GM12878 (cell line): ENCODE data around the gene GNG5. TPM values are rescaled to one million over a fixed set of nuclear protein-coding genes. Genes with fewer than 3 reads are reported as not detected.

Experiments used
- ATAC-seq: fragments of 200-7000 bp; cut with Tn5 transposase; 3 replicates; pipeline ENCODE4 v1.9.1; 2020; ENCODE audit warnings: mild to moderate bottlenecking, moderate library complexity
- BruUV-seq: library from RNA; stranded (reverse); fragments of 400-500 nt; replicated peaks from 2 replicates; lab custom pipeline; 2021; lab: Mats Ljungman, UMichigan
- CTCF ChIA-PET: fragments of 300-600 bp; sonication (Branson Sonifier 250); formaldehyde crosslinking; extraction: SDS; loops from one replicate; lab custom pipeline; 2021; ENCODE audit warnings: inconsistent platforms; lab: Yijun Ruan, JAX
- POLR2A ChIA-PET: fragments of 350-600 bp; formaldehyde crosslinking; extraction: SDS; loops from one replicate; lab custom pipeline; 2021; ENCODE audit warnings: inconsistent platforms; lab: Charles Lee
- RAD21 ChIA-PET: fragments of 300-600 bp; sonication (Branson Sonifier 250); formaldehyde crosslinking; loops from one replicate; lab custom pipeline; 2023; ENCODE audit warnings: antibody characterized with exemption; ENCODE audit not compliant: unreplicated experiment; lab: Charles Lee
- SMC1A ChIA-PET: fragments of 300-600 bp; sonication (Branson Sonifier 250); formaldehyde crosslinking; loops from one replicate; lab custom pipeline; 2023; ENCODE audit not compliant: unreplicated experiment, uncharacterized antibody; lab: Charles Lee
- DNase-seq: peaks from one replicate; pipeline ENCODE4 v3.0.0-alpha.2; 2011; ENCODE audit warnings: low read depth, low spot score
- FAIRE-seq: peaks from 3 replicates; lab custom pipeline; 2011; peaks lifted over from hg19 to GRCh38; lab: Jason Lieb, UNC
- H2AFZ ChIP-seq: 2 replicates; pipeline ENCODE4 v1.6.0; 2011; ENCODE audit warnings: low read depth, low read length, control low read depth; ENCODE audit not compliant: control insufficient read depth
- H3K27ac ChIP-seq: 2 replicates; pipeline ENCODE4 v1.5.1; 2011; ENCODE audit warnings: control low read depth; ENCODE audit not compliant: control insufficient read depth, insufficient read depth
- H3K27me3 ChIP-seq, 2 experiments: replicated peaks in 1 of 2; 2 replicates each; pipeline versions ENCODE4 v1.6.0 to v1.6.1; 2011; ENCODE audit warnings: low read length in 1 of 2; ENCODE audit not compliant: control insufficient read depth in 2 of 2, insufficient read depth in 2 of 2
- H3K36me3 ChIP-seq, 2 experiments: 2 replicates each; pipeline ENCODE4 v1.5.1; 2011; ENCODE audit warnings: low read length in 1 of 2; ENCODE audit not compliant: control insufficient read depth in 2 of 2, insufficient read depth in 2 of 2
- H3K4me1 ChIP-seq: 2 replicates; pipeline ENCODE4 v1.6.1; 2011; ENCODE audit warnings: mild to moderate bottlenecking, low read length, moderate library complexity, mixed read lengths; ENCODE audit not compliant: control insufficient read depth, insufficient read depth
- H3K4me2 ChIP-seq: 2 replicates; pipeline ENCODE4 v1.6.0; 2011; ENCODE audit warnings: control low read depth; ENCODE audit not compliant: control insufficient read depth, insufficient read depth
- H3K4me3 ChIP-seq: fragments of 200-600 bp; sonication (generic); 2 replicates; pipeline ENCODE4 v1.5.1; 2016
- H3K79me2 ChIP-seq: 2 replicates; pipeline ENCODE4 v1.6.0; 2011; ENCODE audit warnings: low read length; ENCODE audit not compliant: control insufficient read depth, insufficient read depth
- H3K9ac ChIP-seq: 2 replicates; pipeline ENCODE4 v1.8.0; 2011; ENCODE audit warnings: low read length, control low read depth, mixed read lengths; ENCODE audit not compliant: control insufficient read depth, insufficient read depth
- H3K9me3 ChIP-seq: replicated peaks from 3 replicates; pipeline ENCODE4 v1.5.1; 2011; ENCODE audit warnings: mild to moderate bottlenecking, low read length; ENCODE audit not compliant: control insufficient read depth, insufficient read depth
- H4K20me1 ChIP-seq: 2 replicates; pipeline ENCODE4 v1.6.0; 2011; ENCODE audit not compliant: control insufficient read depth, insufficient read depth
- CREB1 ChIP-seq: IDR thresholded peaks from 2 replicates; pipeline ENCODE4 v1.6.1; 2012; ENCODE audit warnings: low read depth, mild to moderate bottlenecking, inconsistent platforms
- ETV6 ChIP-seq, 2 experiments: fragments of 450-650 bp in 1 of 2; IDR thresholded peaks in 1 of 2; conservative IDR thresholded peaks in 1 of 2; 2 replicates each; pipeline ENCODE4 v1.6.1; 2014; ENCODE audit warnings: antibody characterized with exemption in 1 of 2, borderline replicate concordance in 1 of 2, low read depth in 1 of 2, mild to moderate bottlenecking in 1 of 2, moderate library complexity in 1 of 2
- IKZF1 ChIP-seq: fragments of 450-650 bp; conservative IDR thresholded peaks from 2 replicates; pipeline ENCODE4 v1.6.1; 2017; ENCODE audit warnings: antibody characterized with exemption, mild to moderate bottlenecking
- IRF4 ChIP-seq: IDR thresholded peaks from 2 replicates; pipeline ENCODE4 v1.6.1; 2011; ENCODE audit warnings: low read depth, low read length
- JUNB ChIP-seq: IDR thresholded peaks from 2 replicates; pipeline ENCODE4 v1.6.1; 2016; ENCODE audit warnings: antibody characterized with exemption, mild to moderate bottlenecking
- JUND ChIP-seq: IDR thresholded peaks from 2 replicates; pipeline ENCODE4 v1.6.1; 2012; ENCODE audit warnings: low read depth, mild to moderate bottlenecking, low read length, improper control_type of control experiment, moderate library complexity
- MTA3 ChIP-seq: IDR thresholded peaks from 2 replicates; pipeline ENCODE4 v1.6.1; 2012; ENCODE audit warnings: low read length, inconsistent platforms, borderline replicate concordance
- MXI1 ChIP-seq: fragments of 150-350 bp; IDR thresholded peaks from 2 replicates; pipeline ENCODE4 v1.6.1; 2011; ENCODE audit warnings: low read depth, mild to moderate bottlenecking, inconsistent platforms, low read length, improper control_type of control experiment
- MYB ChIP-seq: fragments of 150-350 bp; IDR thresholded peaks from 2 replicates; pipeline ENCODE4 v1.6.1; 2014; ENCODE audit warnings: mild to moderate bottlenecking, low read depth, low read length, borderline replicate concordance
- MYC ChIP-seq: IDR thresholded peaks from 2 replicates; pipeline ENCODE4 v1.6.1; 2011; ENCODE audit warnings: mild to moderate bottlenecking, low read length, moderate library complexity, inconsistent platforms; ENCODE audit not compliant: insufficient read depth, insufficient replicate concordance, insufficient read length, severe bottlenecking
- NFIC ChIP-seq: IDR thresholded peaks from 2 replicates; pipeline ENCODE4 v1.6.1; 2012; ENCODE audit warnings: low read depth, mild to moderate bottlenecking, inconsistent platforms, low read length, moderate library complexity
- POLR2A ChIP-seq: IDR thresholded peaks from 2 replicates; pipeline ENCODE4 v1.6.1; 2011; ENCODE audit warnings: low read depth, mild to moderate bottlenecking, low read length
- RUNX3 ChIP-seq: IDR thresholded peaks from 2 replicates; pipeline ENCODE4 v1.6.1; 2012; ENCODE audit warnings: low read length, inconsistent platforms
- SKIL ChIP-seq: fragments of 450-650 bp; IDR thresholded peaks from 2 replicates; pipeline ENCODE4 v1.6.1; 2017; ENCODE audit warnings: mild to moderate bottlenecking, low read depth, inconsistent platforms; ENCODE audit not compliant: poor library complexity, severe bottlenecking
- STAT1 ChIP-seq: fragments of 450-650 bp; conservative IDR thresholded peaks from 2 replicates; pipeline ENCODE4 v1.6.1; 2014; ENCODE audit warnings: antibody characterized with exemption, mild to moderate bottlenecking
- USF1 ChIP-seq: IDR thresholded peaks from 2 replicates; pipeline ENCODE4 v1.6.1; 2011; ENCODE audit warnings: borderline replicate concordance, low read depth, mild to moderate bottlenecking, moderate library complexity, mixed read lengths, low read length; ENCODE audit not compliant: insufficient read depth; ENCODE audit errors: extremely low read length
- WRNIP1 ChIP-seq: IDR thresholded peaks from 2 replicates; pipeline ENCODE4 v1.6.1; 2011; ENCODE audit warnings: low read depth, low read length, improper control_type of control experiment, borderline replicate concordance
- YY1 ChIP-seq: IDR thresholded peaks from 2 replicates; pipeline ENCODE4 v1.6.1; 2011; ENCODE audit warnings: low read depth, mild to moderate bottlenecking, low read length
- ZNF207 ChIP-seq: fragments of 450-650 bp; IDR thresholded peaks from 2 replicates; pipeline ENCODE4 v1.6.1; 2014; ENCODE audit warnings: antibody characterized with exemption, mild to moderate bottlenecking, borderline replicate concordance
- ZNF217 ChIP-seq: fragments of 450-650 bp; IDR thresholded peaks from 2 replicates; pipeline ENCODE4 v1.6.1; 2017; ENCODE audit warnings: antibody characterized with exemption, mild to moderate bottlenecking
- WGBS: methylation state at CpG from one replicate; pipeline ENCODE4 v1.1.6; 2016; ENCODE audit warnings: low lambda C conversion rate; ENCODE audit not compliant: insufficient replicate concordance, insufficient coverage; ENCODE audit errors: missing lambda C conversion rate; 5-methylcytosine and 5-hydroxymethylcytosine counted together
- in situ Hi-C: fragments of 300-500 bp; cut with MboI; formaldehyde crosslinking; loops from 9 replicates; pipeline ENCODE4 v1.14.3; 2018; ENCODE audit warnings: mixed read lengths
- intact Hi-C: fragments of 100-400 bp; cut with micrococcal nuclease; formaldehyde crosslinking; loops from one replicate; pipeline ENCODE4 v1.14.2; 2022; ENCODE audit not compliant: unreplicated experiment
- polyA plus RNA-seq, 11 experiments: library from polyadenylated mRNA; depleted of rRNA in 4 of 11; unstranded in 6 of 11; stranded (reverse) in 5 of 11; fragments of >200 nt; fragmentation: Nextera tagmentation in 4 of 11; fragmentation: Illumina TruSeq in 1 of 11; extraction: Ambion mirVana in 4 of 11; extraction: Trizol in 1 of 11; gene quantifications; 1 replicate in 1 of 11; 2 replicates in 10 of 11; pipeline versions ENCODE4 v1.2.1 to v1.2.3, GENCODE V29; 2011 to 2016; ENCODE audit warnings: inconsistent platforms in 2 of 11, missing spikeins in 2 of 11, low read depth in 1 of 11
- total RNA-seq, 4 experiments: library from RNA; depleted of rRNA in 3 of 4; stranded (reverse); fragments of >200 nt in 3 of 4; fragmentation: Illumina TruSeq in 1 of 4; extraction: Trizol in 1 of 4; gene quantifications; 2 replicates each; pipeline versions ENCODE4 v1.2.1 to v1.2.3, GENCODE V29; 2013 to 2021

The GNG5 gene
- total and polyA plus RNA-seq, 10 of the 15 experiments (the other 5 are each of a cell fraction or from before 2014, with no cell fraction given), result 69.8 to 613 (median 203) TPM

GRCh38 chr1:84504580-84505492, 1.5 kb downstream of the GNG5 start:
- Histone ChIP-seq H3K36me3 (peaks cover 0 to 13% of the 10 kb centered on the region in 2 experiments; a peak in 1 of 4 replicates), H3K4me3 (peak overlapping the region; percentile 85), H3K4me2 (peak overlapping the region; percentile 98), H3K4me1 (no peaks in the 10 kb centered on the region), H3K27ac (peak overlapping the region; percentile 91), H3K27me3 (no peaks in the 10 kb centered on the region), H3K79me2 (peaks cover 68% of the 10 kb centered on the region), H4K20me1 (no peaks in the 10 kb centered on the region), H3K9ac (peak overlapping the region; percentile 86), H2AFZ (no peak overlapping the region; the same call in 1 of the 2 replicates), H3K9me3 (peaks cover 2% of the 10 kb centered on the region; the same call in 1 of the 3 replicates)
- ChIA-PET CTCF (interaction anchor here (0.6 to 4.8 kb wide), 10 partner anchors 15 to 755 kb away, joined by 3 to 43 read pairs (median 3); partner anchors contain the start of gene RPF1), SMC1A (interaction anchor here (0.7 to 4.8 kb wide), 10 partner anchors 10 to 567 kb away, joined by 3 to 61 read pairs (median 4); partner anchors contain the start of gene RPF1), POLR2A (interaction anchor here (1.0 to 4.7 kb wide), 9 partner anchors 10 to 184 kb away, joined by 3 to 60 read pairs (median 5); partner anchors contain the start of genes CTBS and RPF1), RAD21 (interaction anchor here (0.7 to 2.4 kb wide), 9 partner anchors 10 to 188 kb away, joined by 3 to 16 read pairs (median 6); partner anchors contain the start of gene CTBS)
- WGBS, result 1% methylated on average over 17 of the region's 17 CpGs
- ATAC-seq (peak; percentile 2), DNase-seq (no peak), FAIRE-seq (peak; percentile 64)
- in situ Hi-C loops (no loop called here), intact Hi-C loops (no loop called here)
- BruUV-seq, result TSS peak; percentile 50
- TF ChIP-seq IKZF1, result 0 out of 2 replicates have a peak, but pooled peaks have one; percentile 25
- no peak for TF ChIP-seq MYB
- no peak for TF ChIP-seq WRNIP1
- peak in 1 of 2 experiments; percentile 8; a peak in 1 of 4 replicates for TF ChIP-seq ETV6 (conservative IDR thresholded peaks at IDR 0.05 in 1 of 2, IDR thresholded peaks at IDR 0.05 in 1 of 2; ENCODE audit: borderline replicate concordance in 1 of 2, low read depth in 1 of 2)
- peak; percentile 68 for TF ChIP-seq RUNX3
- TF ChIP-seq MTA3, result 0 out of 2 replicates have a peak, but pooled peaks have one; percentile 34
- no peak for TF ChIP-seq MYC
- TF ChIP-seq CREB1, result peak; percentile 10; the same call in 1 of the 2 replicates
- TF ChIP-seq STAT1, result no peak
- 0 out of 2 replicates have a peak, but pooled peaks have one; percentile 42 for TF ChIP-seq MXI1
- TF ChIP-seq JUNB, result 0 out of 2 replicates have a peak, but pooled peaks have one; percentile 5
- no peak for TF ChIP-seq JUND
- TF ChIP-seq ZNF217, result no peak
- TF ChIP-seq POLR2A, result no peak
- TF ChIP-seq YY1, result no peak
- TF ChIP-seq NFIC, result peak; percentile 15; the same call in 1 of the 2 replicates
- TF ChIP-seq SKIL, result no peak
- TF ChIP-seq ZNF207, result no peak
- no peak for TF ChIP-seq IRF4
- TF ChIP-seq USF1, result no peak
